ENCODE measurements around the gene PRG2.

The PRG2 gene, protein sequence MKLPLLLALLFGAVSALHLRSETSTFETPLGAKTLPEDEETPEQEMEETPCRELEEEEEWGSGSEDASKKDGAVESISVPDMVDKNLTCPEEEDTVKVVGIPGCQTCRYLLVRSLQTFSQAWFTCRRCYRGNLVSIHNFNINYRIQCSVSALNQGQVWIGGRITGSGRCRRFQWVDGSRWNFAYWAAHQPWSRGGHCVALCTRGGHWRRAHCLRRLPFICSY

DNA sequence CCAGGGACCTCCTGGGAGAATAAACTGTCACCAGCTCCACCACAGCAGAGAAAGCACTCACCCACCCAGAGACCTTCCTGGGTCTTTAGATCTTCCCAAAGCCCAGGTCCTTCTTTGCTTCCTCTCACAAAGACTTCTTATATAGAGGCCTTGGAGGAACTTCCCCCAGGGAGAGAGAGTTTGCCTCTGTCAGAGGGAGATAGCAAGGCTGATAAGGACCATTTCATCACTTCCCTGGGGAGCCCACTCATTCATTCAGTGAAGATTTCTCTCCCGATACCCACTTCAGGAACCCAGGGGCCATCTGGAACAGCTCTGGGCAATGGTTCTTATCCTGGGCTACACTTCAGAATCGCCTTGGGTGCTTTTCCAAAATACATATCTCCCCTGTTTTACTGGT lies at the start of gene PRG2:
Gene PRG2 (minus strand): TSS at position 116 of the 400 bp plus-strand sequence. CDS start 706 bp downstream, outside the sequence.
- DNase-seq (ENCODE audit: low read depth in 1 of 2, low spot score in 1 of 2): no peak

DNA sequence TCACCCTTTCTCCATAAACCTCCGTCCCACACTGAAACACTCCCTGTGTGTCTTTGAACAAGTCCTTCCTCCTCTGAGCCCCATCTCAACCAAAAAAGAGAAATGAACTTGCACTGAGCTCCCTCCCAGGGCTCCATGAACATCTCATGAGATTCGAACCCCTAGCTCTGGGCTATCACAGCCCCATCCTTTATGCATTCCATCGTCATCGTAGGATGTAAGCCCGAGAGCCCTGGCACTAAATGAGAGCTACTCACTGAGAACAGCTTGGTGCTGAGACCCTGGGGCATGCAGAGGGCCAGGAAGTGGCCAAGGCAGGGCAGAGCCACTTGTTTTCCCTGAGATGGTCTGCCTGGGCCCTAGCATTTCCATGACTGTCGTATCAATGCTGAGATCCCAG lies 49.3 kb upstream of the PRG2 start:
- no peak for DNase-seq (ENCODE audit: low read depth in 1 of 2, low spot score in 1 of 2)

DNA sequence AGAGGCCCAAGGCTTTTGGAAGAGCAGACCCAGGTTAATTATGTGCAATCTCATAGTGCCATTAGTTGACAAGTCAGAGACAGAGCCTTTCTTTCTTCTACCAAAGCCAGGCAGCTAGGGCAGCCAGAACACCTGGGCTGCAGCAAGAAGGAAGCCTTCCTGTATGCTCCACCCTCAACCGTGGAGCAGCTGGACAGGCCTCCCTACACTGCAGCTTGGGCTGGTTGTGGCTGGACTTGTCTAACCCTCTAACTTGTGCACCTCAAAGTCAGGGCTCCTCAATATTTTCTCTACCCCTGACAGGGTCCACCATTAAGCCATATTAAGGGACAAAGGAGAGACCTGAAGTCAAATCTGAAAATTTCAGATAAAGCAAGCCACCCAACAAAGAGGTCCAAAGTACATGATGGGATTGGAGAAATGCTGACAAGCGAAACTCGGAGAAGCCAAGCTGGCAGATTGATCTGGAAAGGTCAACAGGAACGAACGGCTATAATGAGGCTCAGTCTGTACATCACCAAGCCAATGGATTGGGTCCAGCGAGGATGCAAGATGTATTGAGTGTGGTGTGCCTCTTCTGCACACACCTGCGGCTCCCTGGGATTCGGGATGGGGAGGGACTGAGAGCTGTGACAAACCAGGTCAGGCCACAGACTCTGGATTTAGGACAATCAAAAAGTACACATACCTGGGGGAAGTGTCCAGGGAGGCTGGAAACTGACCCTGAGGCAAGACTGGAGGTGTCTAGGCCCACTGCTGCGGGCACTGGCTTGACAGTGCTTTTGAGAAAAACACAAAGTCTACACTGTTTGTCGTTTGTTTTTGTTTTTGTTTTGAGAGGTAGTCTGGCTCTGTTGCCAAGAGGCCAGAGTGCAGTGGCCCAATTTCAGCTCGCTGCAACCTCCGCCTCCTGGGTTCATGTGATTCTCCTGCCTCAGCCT lies 48.2 kb upstream of the PRG2 start:
- DNase-seq (ENCODE audit: low read depth in 1 of 2, low spot score in 1 of 2): no peak

GRCh38 chr11:57436031-57436430 lies 45.6 kb upstream of the PRG2 start:
- DNase-seq (ENCODE audit: low read depth in 1 of 2, low spot score in 1 of 2): no peak

GRCh38 chr11:57434640-57435546 lies 44.4 kb upstream of the PRG2 start:
- DNase-seq (ENCODE audit: low read depth in 1 of 2, low spot score in 1 of 2): no peak

DNA sequence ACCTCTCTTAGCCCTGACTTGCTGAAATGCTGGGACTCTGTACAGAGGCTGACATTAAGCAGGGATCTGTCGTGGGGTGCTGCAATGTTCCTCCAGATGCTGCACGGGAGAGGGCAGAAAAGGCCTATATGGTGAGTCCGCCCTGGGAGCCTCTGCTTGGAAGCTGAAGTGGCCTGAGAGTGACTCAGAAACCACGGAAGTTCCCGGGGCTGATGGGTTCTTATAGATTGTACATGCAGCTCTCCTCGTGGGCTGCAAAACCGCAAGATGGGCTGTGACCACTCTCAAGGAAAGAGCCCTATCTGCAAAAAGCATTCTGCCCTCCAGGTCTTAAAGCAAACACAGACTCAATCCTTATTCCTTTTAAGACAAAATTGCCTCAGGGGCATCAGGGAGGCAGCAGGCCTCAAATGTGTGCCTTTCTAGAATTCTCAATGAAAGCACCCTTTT lies 42.3 kb upstream of the PRG2 start:
- no peak for DNase-seq (ENCODE audit: low read depth in 1 of 2, low spot score in 1 of 2)

DNA sequence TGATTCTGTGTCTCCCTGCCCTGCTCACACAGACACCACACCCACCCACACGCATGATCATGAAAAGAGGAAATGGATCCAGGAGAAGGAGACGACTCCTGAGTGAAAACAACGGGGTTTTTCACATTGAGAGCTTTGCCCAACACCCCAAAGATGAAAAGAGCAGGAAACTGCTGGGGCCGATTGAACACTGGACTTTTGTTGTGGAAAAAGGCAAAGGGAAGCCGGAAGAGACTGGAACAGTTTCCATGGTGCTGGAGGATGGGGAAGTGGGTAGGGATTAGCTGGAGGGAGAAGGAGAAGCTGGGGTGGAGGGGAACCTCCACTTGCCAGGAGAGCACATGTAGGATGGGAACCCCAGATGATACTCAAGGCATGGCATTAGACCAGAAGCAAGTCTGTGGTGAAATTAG lies 41.7 kb upstream of the PRG2 start:
- no peak for DNase-seq (ENCODE audit: low read depth in 1 of 2, low spot score in 1 of 2)

GRCh38 chr11:57430952-57431351 lies 40.5 kb upstream of the PRG2 start:
- DNase-seq (ENCODE audit: low read depth in 1 of 2, low spot score in 1 of 2): no peak

GRCh38 chr11:57429946-57430345 lies 39.5 kb upstream of the PRG2 start:
- DNase-seq (ENCODE audit: low read depth in 1 of 2, low spot score in 1 of 2): no peak

DNA sequence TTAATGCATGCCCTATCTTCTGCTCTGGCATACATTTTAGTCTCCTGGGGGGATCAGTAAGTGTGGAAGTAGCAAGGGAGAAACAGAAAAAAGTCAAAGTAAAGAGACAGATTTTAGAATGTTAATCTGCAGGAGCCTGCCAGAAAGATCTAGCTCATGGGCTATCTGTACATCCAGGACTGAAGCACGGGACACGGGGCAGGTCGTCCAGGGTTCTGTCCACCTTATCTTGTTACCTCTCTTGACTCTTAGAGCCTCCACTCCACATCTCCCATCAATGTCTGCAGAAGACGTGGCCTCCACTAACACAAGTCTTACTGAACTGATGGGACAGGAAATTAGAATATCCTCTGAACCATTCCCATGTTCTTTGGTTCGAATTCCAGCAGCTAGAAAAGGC lies 38.2 kb upstream of the PRG2 start:
- DNase-seq (ENCODE audit: low read depth in 1 of 2, low spot score in 1 of 2): no peak

DNA sequence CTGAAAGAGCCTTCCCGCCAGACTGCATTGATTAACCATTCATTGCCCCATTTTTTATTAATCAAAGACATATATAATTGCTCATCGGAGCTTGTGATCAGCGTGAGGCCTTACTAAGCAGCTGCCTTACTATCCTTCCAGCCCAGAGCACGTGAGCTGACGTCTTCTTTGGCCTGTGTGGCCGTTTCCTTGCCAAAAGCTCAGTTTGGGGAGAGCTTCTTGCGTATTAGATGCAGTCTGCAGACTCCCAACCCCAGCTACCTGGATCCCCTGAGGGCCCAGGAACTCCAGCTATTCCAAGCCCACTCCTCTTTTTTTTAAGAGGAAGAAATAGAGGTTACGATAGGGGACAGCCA lies 37.3 kb upstream of the PRG2 start:
- DNase-seq (ENCODE audit: low read depth in 1 of 2, low spot score in 1 of 2): no peak

DNA sequence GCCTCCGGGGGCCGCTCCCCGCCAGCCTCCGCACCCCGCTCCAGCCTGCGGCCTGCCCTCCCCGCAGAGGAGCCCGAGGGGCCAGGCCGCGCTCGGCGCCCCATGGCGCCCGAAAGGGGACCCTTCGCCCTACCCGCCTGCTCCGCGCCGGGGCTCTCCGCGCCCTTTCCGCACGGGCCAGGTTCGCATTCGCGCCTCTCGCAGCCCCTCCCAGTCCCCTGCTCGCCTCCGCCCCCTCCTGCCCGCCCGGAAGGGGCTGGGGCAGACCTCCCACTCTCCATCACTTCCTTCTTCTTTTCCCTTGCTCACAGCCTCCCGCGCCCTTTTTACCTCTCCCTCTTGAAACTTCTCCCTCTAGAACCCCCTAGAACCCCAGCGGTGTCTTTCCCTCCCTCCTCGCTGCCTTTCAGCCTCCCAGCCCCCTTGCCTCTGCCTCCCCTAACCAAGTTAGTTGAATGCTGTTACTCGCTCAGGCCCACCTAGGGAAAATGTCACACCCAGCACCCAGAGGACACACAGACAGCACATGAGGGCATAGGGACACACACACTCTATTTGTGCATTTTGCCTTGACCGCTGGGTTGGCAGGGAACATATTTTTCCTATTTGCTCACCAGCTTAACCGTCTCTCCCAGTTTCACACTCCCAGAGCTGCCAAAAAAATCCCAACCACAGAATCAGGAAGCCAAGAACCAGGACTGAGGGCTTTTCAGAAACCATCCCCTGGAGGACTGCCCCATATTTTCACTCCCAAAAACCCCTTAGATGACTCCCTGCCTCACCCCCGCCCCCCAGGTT lies 36.7 kb upstream of the PRG2 start, which contains the start of gene SLC43A3:
Gene SLC43A3 (minus strand): TSS at position 193 of the 798 bp plus-strand sequence. CDS start 949 bp downstream, outside the sequence.
- DNase-seq (ENCODE audit: low read depth in 1 of 2, low spot score in 1 of 2): peak; percentile 17 to 65

- DNase-seq (ENCODE audit: low read depth in 1 of 2, low spot score in 1 of 2): no peak
These were observed 36.0 kb upstream of the PRG2 start for GRCh38 chr11:57426439-57426928.

GRCh38 chr11:57425565-57426438 lies 35.4 kb upstream of the PRG2 start:
- no peak for DNase-seq (ENCODE audit: low read depth in 1 of 2, low spot score in 1 of 2)

GRCh38 chr11:57424792-57425564 lies 34.5 kb upstream of the PRG2 start:
- DNase-seq (ENCODE audit: low read depth in 1 of 2, low spot score in 1 of 2): peak; percentile 59 to 79

DNA sequence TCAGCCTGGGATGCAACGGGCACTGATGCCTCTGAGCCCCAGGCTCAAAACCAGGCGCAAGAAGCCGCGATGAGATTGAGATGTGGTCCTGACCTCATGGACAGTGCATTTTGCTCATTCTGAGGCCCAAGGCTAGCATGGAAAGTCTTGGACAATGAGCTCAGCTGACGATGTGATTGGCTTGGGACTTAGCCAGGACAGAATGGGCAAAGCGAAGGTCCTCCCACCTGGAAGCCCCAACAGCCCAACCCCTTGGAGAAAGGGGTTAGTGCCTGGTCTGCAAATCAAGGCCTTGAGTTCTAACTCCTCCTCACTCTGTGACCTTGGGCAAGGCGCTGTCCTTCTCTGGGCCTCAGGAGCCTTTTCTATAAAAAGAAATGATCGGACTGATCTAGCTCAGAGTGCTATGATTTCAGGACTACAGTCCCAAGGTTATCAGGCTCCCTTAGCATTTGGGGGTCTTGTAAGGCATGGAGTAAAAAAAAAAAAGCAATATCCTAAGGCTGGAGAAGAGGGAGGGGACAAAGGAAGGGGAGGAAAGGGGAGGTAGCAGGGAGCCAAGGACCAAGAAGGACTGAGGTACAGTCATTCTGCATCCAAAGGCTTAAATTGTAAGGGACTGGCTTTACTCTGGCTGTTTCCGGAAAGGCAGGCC lies 33.8 kb upstream of the PRG2 start:
- no peak for DNase-seq (ENCODE audit: low read depth in 1 of 2, low spot score in 1 of 2)

DNA sequence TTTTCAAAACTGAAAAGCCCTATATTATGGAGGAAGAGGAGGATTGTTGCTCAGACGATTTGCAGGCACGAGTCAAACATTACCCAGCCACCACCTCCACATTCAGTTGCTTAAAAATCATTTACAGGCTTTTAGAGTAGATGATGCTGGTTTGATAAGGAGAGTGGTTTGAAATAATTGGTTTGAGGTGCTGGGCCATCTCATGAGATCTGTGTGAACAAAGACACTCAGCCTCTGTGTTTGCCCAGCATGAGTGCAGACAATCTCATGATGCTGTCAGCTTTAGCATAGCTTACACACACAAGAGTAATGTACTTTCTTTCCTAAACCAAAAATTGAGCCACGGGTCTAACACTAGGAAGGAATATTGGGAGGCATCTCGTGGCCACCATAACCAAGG lies 32.2 kb upstream of the PRG2 start:
- no peak for DNase-seq (ENCODE audit: low read depth in 1 of 2, low spot score in 1 of 2)

DNA sequence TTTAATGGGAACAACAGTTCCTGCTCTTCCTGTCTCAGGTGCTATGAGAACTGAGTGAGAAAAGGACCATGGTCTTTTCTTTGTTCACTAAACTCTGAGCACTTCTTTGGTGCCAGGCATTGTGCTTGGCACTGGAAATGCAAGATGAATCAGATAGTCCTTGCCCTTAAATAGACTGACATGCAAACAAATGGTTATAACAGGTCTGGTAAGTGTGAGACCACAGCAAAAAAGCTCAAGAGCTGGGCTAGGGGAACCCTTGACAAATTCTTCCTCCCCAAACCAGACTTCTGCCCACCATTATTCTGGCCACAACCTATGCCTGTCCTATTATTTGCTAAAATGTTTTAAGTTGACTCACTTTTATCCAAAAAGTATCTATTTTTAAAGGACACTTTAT lies 31.4 kb upstream of the PRG2 start:
- DNase-seq (ENCODE audit: low read depth in 1 of 2, low spot score in 1 of 2): no peak
